Activated naive CD4-positive, alpha-beta T cell treated with anti-CD3 and anti-CD28 coated beads, Interleukin-2, amount 50 U/mL, for 72 hours (primary cell): ENCODE data around the gene RAB2B. TPM values are rescaled to one million over a fixed set of nuclear protein-coding genes. Genes with fewer than 3 reads are reported as not detected.
"Not testable (repeated sequence)": the region's sequence is repeated elsewhere in the genome, so short reads cannot be mapped to it uniquely, and the experiment has no call there.

Experiments used
- ATAC-seq, 2 donors: fragments of 150-1000 bp; cut with Tn5 transposase; 2 replicates each; pipeline ENCODE4 v1.10.0; 2021; ENCODE audit warnings: mild to moderate bottlenecking in 2 of 2, moderate library complexity in 2 of 2
- DNase-seq, 2 donors: peaks; one replicate each; pipeline ENCODE4 v3.0.0; 2021 to 2022; ENCODE audit warnings: low spot score in 2 of 2
- H3K27ac Mint-ChIP-seq, 2 donors: one replicate each; pipeline ENCODE4 v1.8.0; 2022; ENCODE audit warnings: mild to moderate bottlenecking in 2 of 2, mixed read lengths in 2 of 2
- H3K36me3 Mint-ChIP-seq, 2 donors: one replicate each; pipeline ENCODE4 v1.8.0; 2022; ENCODE audit warnings: mixed read lengths in 2 of 2
- H3K9me3 Mint-ChIP-seq, 2 donors: one replicate each; pipeline ENCODE4 v1.8.0; 2022; ENCODE audit warnings: mixed read lengths in 2 of 2
- total RNA-seq, 2 donors: library from RNA; stranded (reverse); gene quantifications; one replicate each; pipeline ENCODE4 v1.2.3, GENCODE V29; 2022

Gene RAB2B
- total RNA-seq, 2 donors from 2014 or later: 30.2 to 48.8 TPM

DNA sequence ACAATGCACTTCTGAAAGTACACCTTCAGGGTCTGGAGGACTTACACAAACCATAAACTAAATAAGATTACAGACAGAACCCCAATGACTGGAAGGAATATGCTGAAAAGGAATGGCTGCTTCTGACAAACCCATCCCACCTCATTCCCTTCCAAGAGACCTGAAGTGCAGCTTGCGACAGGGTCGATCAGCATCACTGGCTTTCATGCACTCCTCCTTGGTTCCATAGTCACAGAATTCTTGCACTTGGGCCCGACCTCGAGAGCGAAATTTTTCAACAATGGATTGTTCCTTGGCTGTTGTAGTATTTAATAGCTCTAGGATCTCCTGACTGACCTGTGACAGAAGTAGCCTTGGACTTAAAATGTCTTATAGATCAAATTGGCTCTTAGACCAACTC is 24.8 kb upstream of the RAB2B start:
- no peak overlapping the region for H3K27ac Mint-ChIP-seq
- no peaks in the 10 kb centered on the region for H3K9me3 Mint-ChIP-seq
- peaks cover 5 to 24% of the 10 kb centered on the region in 2 donors for H3K36me3 Mint-ChIP-seq
- no peak for ATAC-seq
- DNase-seq: no peak

DNA sequence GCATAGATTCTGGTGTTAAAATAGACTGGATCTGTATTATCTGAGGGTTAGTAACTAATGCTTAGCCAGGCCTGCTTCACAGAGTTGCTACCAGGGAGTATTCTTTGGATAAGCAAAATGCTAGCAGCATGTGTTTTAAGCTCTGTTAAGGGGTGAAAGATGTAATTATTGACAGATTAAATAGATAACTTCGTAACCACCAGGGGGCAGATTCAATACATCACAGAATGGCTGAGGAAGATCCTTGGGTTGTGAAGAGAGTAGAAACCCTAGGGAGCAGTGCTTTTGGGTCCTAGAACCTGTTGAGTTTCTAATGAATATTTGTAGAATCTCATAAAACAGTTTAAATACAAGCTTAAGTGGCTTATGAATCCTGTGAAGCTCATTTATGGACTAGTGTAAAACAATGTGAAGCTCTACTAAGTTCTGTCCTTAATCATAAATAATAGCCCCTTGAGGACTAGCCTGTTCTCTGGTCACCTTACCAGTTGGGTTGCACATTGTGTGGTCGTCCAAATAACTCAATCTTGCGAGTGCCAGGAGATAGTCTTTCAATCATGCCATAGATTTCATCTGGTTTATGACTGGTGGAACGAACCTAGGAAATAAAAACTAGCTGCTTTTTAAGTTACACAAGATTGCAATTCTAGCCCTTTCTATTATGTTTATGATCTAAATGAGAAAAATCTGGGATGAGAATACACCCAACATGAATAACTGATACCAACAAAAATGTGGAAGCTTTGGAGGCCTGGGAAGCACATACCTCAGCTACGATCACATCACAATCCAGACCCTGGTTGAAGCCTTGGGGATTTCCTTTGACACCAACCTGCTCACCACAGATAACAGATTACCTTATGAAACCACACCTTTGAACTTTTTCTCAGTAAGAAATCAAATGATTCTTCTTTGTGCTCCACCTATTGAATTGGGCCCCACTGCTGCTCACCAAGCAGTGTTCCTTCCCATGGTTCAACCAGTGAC is 22.1 kb upstream of the RAB2B start:
- Mint-ChIP-seq H3K27ac (peak overlapping the region; percentile 59 to 81), H3K9me3 (no peaks in the 10 kb centered on the region), H3K36me3 (peaks cover 5 to 16% of the 10 kb centered on the region in 2 donors)
- peak; percentile 69 to 72 for ATAC-seq
- DNase-seq: peak in 1 of 2 donors; percentile 21

DNA sequence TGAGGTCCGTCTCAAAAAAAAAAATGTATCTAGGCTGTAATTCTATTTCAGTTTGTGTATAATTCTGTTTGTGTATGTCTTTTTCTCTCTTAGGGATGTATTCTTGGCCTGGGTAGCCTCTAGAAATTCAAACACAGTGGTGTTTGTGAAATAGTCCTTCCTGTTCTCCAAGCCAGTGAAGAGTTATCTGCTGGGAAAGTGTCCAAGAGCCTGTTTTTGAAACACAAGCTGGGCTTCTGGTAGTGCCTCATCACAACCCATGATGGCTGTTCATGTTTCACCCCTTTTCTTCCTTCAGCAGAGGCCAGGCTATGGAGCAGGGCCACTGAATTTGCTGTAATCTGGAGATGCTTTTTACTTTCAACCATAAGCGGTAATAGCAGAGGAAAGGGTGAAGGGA is 19.7 kb upstream of the RAB2B start:
- no peaks in the 10 kb centered on the region for H3K9me3 Mint-ChIP-seq
- no peak overlapping the region for H3K27ac Mint-ChIP-seq
- DNase-seq: no peak
- H3K36me3 Mint-ChIP-seq: peaks cover 0 to 22% of the 10 kb centered on the region in 2 donors
- no peak for ATAC-seq

DNA sequence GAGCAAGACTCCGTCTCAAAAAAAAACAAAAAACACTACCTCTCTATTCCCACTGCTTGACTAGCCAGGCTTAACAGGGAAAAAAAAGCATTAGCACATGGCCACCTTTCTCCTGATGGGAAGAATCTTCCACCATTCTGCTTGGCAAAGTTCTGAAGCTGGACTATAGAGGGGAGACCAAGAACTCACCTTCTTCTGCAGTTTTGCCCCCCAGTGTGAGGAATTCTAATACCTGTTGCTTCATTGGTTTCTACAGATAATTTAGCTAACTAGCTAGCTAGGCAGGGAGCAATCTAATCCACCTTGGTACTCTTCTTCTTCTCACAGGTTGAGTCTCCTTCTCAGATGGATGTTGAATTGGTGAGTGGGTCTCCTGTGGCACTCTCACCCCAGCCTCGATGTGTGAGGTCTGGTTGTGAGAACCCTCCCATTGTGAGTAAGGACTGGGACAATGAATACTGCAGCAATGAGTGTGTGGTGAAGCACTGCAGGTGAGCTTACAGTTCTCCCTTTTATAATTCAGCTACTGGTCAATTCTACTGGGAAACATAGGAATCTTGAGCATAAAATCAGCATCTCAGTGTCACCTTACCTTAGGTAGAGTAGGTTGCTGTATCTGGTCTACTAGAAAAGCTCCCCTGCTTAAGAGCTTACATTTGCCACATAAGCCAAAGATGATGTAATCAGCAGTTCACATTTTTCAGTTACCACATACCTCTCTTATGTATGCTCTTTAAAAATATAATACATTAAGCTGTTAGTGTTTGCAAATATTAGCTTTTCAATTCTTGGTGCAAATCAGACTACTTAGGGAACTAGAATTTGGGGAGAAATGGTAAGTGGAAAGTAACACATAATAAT is 18.4 kb upstream of the RAB2B start:
- DNase-seq: no peak
- no peaks in the 10 kb centered on the region for H3K9me3 Mint-ChIP-seq

DNA sequence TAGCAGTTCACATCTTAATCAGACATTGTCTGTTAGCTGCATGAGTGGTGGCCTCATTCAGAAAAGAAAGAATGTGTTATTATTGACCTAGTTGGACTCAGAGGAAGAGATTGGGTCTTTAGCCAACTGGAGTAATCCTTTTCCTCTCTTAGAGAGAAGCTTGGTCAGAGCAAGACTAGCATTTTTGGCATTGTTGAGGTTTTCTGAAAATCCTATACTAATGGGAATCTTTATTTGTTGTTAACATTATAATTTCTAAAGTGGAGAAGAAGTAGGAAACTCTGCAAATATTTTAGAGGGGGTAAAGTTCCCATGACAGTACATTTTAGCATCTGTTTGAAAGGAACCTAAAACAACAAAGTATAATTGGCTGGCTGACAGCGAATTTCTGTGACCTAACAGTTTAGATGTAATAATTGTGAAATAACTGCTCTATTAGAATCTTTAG is 9.9 kb upstream of the RAB2B start:
- no peaks in the 10 kb centered on the region for H3K9me3 Mint-ChIP-seq
- H3K27ac Mint-ChIP-seq: peak overlapping the region in 1 of 2 donors; percentile 53
- peaks cover 0 to 5% of the 10 kb centered on the region in 2 donors for H3K36me3 Mint-ChIP-seq
- ATAC-seq (no peak), DNase-seq (no peak)

More for the DNA sequence above, 18.4 kb upstream of the RAB2B start:
- peaks cover 0 to 16% of the 10 kb centered on the region in 2 donors for H3K36me3 Mint-ChIP-seq
- ATAC-seq: no peak
- H3K27ac Mint-ChIP-seq: peak overlapping the region; percentile 4 to 25

DNA sequence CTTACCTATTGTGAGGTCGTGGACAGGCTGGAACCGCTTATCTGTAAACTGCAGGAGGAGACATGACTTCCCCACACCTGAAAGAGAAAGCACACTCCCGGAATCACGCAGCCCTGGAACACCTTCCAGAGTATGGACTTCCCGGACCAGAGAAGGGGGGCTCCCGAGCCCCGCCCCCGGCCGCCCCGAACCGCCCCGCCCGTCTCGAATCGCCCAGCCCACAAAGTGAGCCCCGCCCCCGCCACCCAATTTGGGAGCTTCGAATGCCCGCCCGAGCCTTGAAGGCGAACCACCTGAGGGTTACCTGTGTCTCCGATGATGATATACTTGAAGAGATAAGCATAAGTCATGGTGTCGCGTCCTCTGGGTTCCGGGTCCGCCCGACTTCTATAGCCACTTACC is 235 bp downstream of the RAB2B start:
- Mint-ChIP-seq H3K9me3 (no peaks in the 10 kb centered on the region), H3K36me3 (peaks cover 10 to 12% of the 10 kb centered on the region in 2 donors), H3K27ac (peak overlapping the region; percentile 99)
- ATAC-seq: peak; percentile 60 to 67
- peak in 1 of 2 donors; percentile 71 for DNase-seq

DNA sequence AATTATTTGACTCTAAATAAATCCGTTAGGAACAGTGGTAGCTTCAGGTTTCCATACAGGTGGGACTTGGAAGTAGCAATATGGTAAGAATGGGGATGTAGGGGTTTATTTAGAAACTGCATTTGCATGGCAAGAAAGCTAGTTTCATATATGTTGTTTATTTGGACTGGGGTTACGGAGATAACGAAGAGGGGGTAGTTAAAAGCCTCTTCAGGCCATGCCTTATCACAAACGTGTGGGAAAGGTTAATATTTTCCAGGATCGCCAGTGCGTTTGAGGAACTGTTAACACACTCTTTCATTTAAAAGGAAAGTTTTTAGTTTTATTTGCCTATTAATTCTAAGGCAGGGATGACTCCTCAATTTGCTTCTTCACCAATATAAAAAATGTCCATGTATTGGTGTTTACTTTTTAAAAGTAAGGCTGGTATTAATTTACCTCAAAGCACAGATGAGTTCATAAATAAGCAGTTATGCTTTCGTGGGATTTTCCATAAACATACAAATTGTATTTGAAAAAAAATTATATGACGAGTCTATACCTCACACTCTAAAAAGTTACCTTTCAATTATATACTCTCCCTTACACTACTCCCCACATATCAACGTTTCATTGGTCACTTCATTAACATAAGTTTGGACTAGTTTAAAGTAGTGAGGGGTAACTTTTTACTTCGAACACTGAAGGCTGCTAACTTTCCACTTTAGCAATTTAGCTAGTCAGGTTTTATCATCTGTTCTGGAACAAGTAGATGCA is 814 bp downstream of the RAB2B start:
- H3K36me3 Mint-ChIP-seq: peaks cover 10 to 12% of the 10 kb centered on the region in 2 donors

DNA sequence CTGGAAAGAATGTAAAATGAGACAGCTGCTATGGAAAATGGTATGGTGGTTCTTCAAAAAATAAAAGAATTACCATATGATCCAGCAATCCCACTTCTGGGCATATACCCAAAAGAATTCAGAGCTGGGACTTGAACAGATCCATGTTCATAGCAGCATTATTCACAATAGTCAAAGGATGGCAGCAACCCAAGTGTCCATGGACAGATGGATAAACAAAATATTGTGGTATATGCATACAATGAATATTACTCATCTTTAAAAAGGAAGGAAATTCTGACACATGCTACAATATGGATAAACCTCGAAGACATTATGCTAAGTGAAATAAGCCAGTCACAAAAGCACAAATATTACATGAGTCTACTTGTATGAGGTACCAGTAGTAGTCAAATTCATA is 9.1 kb downstream of the RAB2B start:
- no peaks in the 10 kb centered on the region for H3K36me3 Mint-ChIP-seq
- DNase-seq: no peak
- H3K9me3 Mint-ChIP-seq: no peaks in the 10 kb centered on the region
- peak; percentile 16 to 57 for ATAC-seq
- peak overlapping the region in 1 of 2 donors; percentile 36 for H3K27ac Mint-ChIP-seq

More for the DNA sequence above, 814 bp downstream of the RAB2B start:
- Mint-ChIP-seq H3K27ac (peak overlapping the region; percentile 55 to 99), H3K9me3 (no peaks in the 10 kb centered on the region)
- ATAC-seq (peak in 1 of 2 donors; percentile 1), DNase-seq (no peak)

DNA sequence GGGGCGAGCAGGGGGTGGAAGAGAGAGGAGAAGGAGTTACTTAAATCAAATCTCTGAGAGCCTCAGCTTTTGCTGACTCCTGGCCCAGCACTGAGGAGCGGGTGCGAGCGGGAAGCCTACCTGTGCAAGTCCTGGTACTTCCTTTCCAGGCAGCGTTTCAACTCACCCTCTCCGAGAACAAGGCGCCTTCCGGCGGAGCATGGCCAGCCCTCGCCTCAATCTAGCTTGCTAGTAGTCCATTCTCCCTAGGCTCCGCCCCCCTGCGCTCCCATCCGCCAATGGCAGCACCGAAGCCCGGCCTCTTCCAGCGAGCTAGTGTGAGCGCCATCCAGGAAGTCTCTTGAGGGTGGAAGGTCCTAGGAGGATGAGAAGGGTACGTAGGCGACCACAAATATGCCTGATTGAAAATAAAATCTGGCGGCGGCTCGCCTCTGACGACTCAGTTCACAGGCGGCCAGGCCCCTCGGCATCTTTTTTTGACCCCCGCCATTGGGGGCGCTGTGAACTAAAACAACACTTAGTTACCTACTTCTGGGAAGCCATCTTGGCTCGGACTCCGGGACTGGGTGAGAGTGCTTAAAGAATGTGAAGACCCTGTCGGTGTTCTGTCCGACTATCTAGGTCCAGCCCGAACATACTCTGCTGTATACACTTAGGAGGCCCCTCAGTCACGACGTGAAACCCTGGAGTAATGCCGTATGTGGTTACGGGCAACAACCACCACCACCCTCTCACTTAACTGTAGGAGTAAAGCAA is 20.7 kb downstream of the RAB2B start, which contains the start of gene CHD8:
CHD8 (minus strand) TSS at position 212 of the 756 bp plus-strand sequence. CDS start 24,480 bp downstream, outside the sequence.
- Mint-ChIP-seq H3K36me3 (peaks cover 9 to 24% of the 10 kb centered on the region in 2 donors), H3K27ac (peak within 1 kb of the TSS; percentile 96 to 98), H3K9me3 (no peaks in the 10 kb centered on the region)
- ATAC-seq (peak; percentile 98 to 99), DNase-seq (peak; percentile 98 to 99)

DNA sequence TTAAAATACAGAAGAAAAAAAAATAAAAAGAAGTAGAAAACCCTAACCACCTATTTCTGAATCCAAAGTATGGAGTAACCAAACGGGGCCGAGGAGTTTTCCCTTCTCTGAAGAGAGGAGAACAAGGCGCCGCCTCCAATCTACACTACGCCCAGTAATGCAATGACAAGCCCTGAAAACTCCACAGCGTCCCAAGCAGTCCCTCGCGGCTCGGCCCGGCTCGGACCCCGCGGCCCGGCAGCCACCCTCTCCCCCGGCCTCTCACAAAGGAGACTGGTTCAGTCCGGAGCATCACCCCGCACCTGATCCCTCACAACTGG is 21.2 kb downstream of the RAB2B start:
- Mint-ChIP-seq H3K36me3 (peaks cover 9 to 24% of the 10 kb centered on the region in 2 donors), H3K27ac (peak overlapping the region; percentile 96 to 98)
- peak; percentile 31 to 35 for ATAC-seq

DNA sequence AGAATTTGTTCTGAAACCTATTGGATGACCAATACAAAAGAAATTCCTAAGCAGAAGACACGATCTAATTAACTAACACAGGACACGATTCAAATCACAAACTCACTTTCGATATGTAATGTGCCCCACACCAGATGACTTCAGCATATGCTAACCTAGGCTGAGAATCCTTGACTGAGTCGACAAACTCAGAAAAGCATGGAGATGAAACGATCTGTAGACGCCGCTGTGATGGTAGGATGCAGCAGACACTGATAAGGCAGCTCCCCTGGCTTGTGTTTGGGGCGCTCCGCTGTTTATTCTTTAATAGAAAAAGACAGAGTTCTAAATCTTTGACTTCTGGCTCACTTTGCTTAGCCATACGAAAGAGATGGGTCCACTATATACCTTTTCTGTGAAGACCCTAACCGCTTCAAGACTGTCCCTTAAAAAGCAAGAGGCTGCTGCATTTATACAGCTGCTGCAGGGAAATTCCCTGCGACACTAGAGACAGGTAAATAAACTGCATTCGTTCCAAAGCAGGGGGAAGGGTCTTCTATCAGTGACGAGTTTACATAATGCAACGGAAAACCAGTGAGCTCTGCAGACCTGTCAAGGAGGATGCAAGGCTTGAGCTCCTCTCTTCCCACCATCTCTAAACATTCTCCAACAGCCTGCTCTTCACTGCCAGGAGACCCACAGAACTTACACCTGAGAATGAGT is 21.8 kb downstream of the RAB2B start:
- ATAC-seq: no peak
- H3K27ac Mint-ChIP-seq: peak overlapping the region; percentile 96 to 98
- H3K36me3 Mint-ChIP-seq: peaks cover 9 to 23% of the 10 kb centered on the region in 2 donors
- H3K9me3 Mint-ChIP-seq: no peaks in the 10 kb centered on the region
- DNase-seq: no peak

More for the DNA sequence above, 21.2 kb downstream of the RAB2B start:
- H3K9me3 Mint-ChIP-seq: no peaks in the 10 kb centered on the region
- DNase-seq: no peak

DNA sequence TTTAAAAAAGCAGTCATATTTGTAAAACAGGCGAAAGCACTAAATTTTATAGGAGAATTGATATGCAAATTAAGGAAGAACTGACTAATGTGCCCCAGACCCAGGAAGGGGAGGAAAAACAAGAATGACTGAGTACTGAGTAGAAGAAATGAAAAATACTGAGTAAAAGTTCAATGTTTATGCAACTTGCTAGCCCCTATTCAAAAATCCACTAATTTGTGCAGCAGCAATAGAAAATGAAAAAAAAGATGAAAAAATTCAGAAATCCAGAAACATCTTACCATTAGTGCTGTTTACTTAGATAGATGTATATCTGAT is 26.9 kb downstream of the RAB2B start:
- DNase-seq (no peak), ATAC-seq (no peak)
- peak overlapping the region; percentile 72 to 83 for H3K27ac Mint-ChIP-seq
- H3K36me3 Mint-ChIP-seq: peaks cover 4 to 22% of the 10 kb centered on the region in 2 donors
- no peaks in the 10 kb centered on the region for H3K9me3 Mint-ChIP-seq

DNA sequence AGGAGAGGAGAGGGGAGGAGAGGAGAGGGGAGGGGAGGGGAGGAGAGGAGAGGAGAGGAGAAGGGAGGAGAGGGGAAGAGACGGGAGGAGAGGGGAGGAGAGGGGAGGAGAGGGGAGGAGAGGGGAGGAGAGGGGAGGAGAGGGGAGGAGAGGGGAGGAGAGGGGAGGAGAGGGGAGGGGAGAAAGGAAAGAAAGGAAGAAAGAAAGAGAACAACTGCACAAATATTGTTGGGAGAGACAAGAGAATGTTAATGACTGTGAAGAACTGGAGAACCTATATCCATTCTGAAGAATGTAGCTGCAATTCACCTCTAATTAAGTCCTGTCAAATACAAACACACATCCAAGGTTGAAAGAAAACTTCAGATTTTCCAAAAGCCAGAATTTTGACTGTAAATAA is 34.1 kb downstream of the RAB2B start:
- not testable (repeated sequence) for ATAC-seq, H3K9me3 Mint-ChIP-seq, DNase-seq
- Mint-ChIP-seq H3K36me3 (peaks cover 0 to 10% of the 10 kb centered on the region in 2 donors), H3K27ac (peak overlapping the region in 1 of 2 donors; percentile 86)

DNA sequence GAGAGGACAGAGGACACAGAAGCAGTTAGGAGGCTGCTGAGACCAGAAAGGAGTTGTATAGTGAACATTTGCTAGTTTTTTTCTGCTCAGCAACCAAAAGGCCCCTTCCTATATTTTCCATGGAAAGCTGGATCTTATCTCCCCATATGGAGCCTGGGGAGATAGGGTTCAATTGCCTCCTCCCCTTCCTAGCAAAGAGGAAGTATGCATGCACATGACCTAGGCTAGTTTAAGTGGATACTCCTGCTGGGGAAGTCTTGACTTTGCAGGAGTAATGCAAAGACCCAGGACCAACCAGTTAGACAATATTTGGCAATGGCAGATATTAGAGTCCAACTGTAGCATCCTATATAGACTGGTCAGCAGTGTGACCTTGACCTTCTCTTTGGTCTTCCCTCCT is 35.9 kb downstream of the RAB2B start:
- no peak for DNase-seq
- Mint-ChIP-seq H3K27ac (peak overlapping the region in 1 of 2 donors; percentile 16), H3K9me3 (no peaks in the 10 kb centered on the region), H3K36me3 (peaks cover 10 to 12% of the 10 kb centered on the region in 2 donors)
- ATAC-seq: no peak
